Left ventricle myocardium inferior (tissue), 1 donor: ENCODE data around the gene ATP6V0B. TPM values are rescaled to one million over a fixed set of nuclear protein-coding genes. Genes with fewer than 3 reads are reported as not detected.

Source experiments
- DNase-seq: peaks from one replicate; pipeline ENCODE4 v3.0.0-alpha.2; 2020
- H3K27ac ChIP-seq: fragments of 200-600 bp; replicated peaks from 2 replicates; pipeline ENCODE4 v1.8.0; 2021
- H3K27me3 ChIP-seq: fragments of 200-600 bp; 2 replicates; pipeline ENCODE4 v1.8.0; 2021; ENCODE audit warnings: low read depth
- H3K36me3 ChIP-seq: fragments of 200-600 bp; 2 replicates; pipeline ENCODE4 v1.8.0; 2021
- H3K4me1 ChIP-seq: fragments of 200-600 bp; 2 replicates; pipeline ENCODE4 v1.8.0; 2021
- H3K4me3 ChIP-seq: fragments of 200-600 bp; 2 replicates; pipeline ENCODE4 v1.8.0; 2021; ENCODE audit warnings: mild to moderate bottlenecking, moderate library complexity
- H3K9me3 ChIP-seq: fragments of 200-600 bp; replicated peaks from 2 replicates; pipeline ENCODE4 v1.8.0; 2021
- intact Hi-C: fragments of 100-400 bp; cut with micrococcal nuclease; formaldehyde crosslinking; loops from one replicate; pipeline ENCODE4 v1.11.0; 2022
- total RNA-seq: library from RNA; stranded (reverse); fragmentation: NEBNext Ultra II Directional; extraction: Animal tissue kit (Norgen Biotek cat#: 25700); gene quantifications from one replicate; pipeline ENCODE4 v1.2.1, GENCODE V29; 2021
- TF ChIP-seq, protein P1 (sequence below): fragments of 200-600 bp; IDR thresholded peaks from 2 replicates; pipeline ENCODE4 v1.8.0; 2021; ENCODE audit warnings: antibody characterized with exemption, mild to moderate bottlenecking, borderline replicate concordance
- donor health status: DM: no; HTN: yes; CAD: no; lungs with severe emphysema.

ATP6V0B gene
- total RNA-seq, 1 donor from 2014 or later = 80.6 TPM

GRCh38 chr1:43994794-43995790 lies 20.3 kb downstream of the ATP6V0B start:
- TF ChIP-seq, protein P1, sequence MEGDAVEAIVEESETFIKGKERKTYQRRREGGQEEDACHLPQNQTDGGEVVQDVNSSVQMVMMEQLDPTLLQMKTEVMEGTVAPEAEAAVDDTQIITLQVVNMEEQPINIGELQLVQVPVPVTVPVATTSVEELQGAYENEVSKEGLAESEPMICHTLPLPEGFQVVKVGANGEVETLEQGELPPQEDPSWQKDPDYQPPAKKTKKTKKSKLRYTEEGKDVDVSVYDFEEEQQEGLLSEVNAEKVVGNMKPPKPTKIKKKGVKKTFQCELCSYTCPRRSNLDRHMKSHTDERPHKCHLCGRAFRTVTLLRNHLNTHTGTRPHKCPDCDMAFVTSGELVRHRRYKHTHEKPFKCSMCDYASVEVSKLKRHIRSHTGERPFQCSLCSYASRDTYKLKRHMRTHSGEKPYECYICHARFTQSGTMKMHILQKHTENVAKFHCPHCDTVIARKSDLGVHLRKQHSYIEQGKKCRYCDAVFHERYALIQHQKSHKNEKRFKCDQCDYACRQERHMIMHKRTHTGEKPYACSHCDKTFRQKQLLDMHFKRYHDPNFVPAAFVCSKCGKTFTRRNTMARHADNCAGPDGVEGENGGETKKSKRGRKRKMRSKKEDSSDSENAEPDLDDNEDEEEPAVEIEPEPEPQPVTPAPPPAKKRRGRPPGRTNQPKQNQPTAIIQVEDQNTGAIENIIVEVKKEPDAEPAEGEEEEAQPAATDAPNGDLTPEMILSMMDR = no peak
- no peak for DNase-seq
- H3K27ac ChIP-seq = no peak overlapping the region
- intact Hi-C loops = no loop called here
- H3K9me3 ChIP-seq = no peaks in the 10 kb centered on the region
- H3K36me3 ChIP-seq = no peaks in the 10 kb centered on the region
- H3K4me3 ChIP-seq = no peak overlapping the region
- no peaks in the 10 kb centered on the region for H3K27me3 ChIP-seq
- peaks cover 20% of the 10 kb centered on the region for H3K4me1 ChIP-seq

GRCh38 chr1:43995984-43996732 lies 21.4 kb downstream of the ATP6V0B start:
- H3K36me3 ChIP-seq = no peaks in the 10 kb centered on the region
- intact Hi-C loops = no loop called here
- H3K27me3 ChIP-seq = no peaks in the 10 kb centered on the region
- TF ChIP-seq, protein P1 = no peak
- H3K27ac ChIP-seq = no peak overlapping the region
- H3K4me1 ChIP-seq = peaks cover 12% of the 10 kb centered on the region
- no peaks in the 10 kb centered on the region for H3K9me3 ChIP-seq
- no peak for DNase-seq
- H3K4me3 ChIP-seq = no peak overlapping the region

- no peak for DNase-seq
- TF ChIP-seq, protein P1 = no peak
- peaks cover 3% of the 10 kb centered on the region for H3K27me3 ChIP-seq
- H3K36me3 ChIP-seq = no peaks in the 10 kb centered on the region
- H3K4me3 ChIP-seq = no peak overlapping the region
- no peak overlapping the region for H3K27ac ChIP-seq
- H3K9me3 ChIP-seq = no peaks in the 10 kb centered on the region
- intact Hi-C loops = no loop called here
- peaks cover 6% of the 10 kb centered on the region for H3K4me1 ChIP-seq
Observed at GRCh38 chr1:43996733-43997115, 22.0 kb downstream of the ATP6V0B start.

DNA sequence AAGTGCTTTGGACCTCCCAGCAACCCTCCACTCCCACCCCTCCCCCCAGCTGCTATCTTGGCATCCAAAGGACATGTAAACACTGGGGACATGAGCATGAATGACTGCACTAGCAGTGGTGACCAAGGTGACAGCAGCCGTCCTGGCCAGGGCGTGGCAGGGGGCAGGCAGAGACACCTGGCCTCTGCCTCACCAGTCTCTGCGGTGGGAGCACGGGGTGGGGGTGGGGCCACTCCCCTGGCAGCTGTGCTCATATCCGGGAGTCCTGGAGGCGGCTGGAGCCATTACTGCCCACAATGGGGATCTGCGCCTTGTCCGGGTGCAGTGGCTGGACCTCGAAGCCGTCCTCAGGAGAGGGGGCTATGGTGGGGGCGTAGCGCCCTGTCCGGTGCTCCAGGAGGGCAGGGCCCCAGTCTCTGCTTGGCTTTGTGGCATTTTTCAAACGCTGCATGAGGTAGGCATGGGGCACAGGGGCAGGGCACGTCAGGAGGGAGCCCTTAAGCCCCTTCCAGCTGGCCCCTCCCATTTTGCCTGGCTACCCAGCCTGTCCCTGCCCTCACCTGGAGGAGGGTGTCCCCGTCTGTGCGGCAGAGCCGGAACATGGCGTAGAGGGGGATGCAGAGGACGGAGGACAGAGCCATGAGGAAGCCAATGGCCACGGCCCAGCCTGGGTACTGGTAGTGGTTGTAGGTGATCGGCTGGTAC lies 22.7 kb downstream of the ATP6V0B start:
- no peaks in the 10 kb centered on the region for H3K9me3 ChIP-seq
- peaks cover 4% of the 10 kb centered on the region for H3K27me3 ChIP-seq
- TF ChIP-seq, protein P1 = no peak
- no peaks in the 10 kb centered on the region for H3K4me1 ChIP-seq
- no peaks in the 10 kb centered on the region for H3K36me3 ChIP-seq
- intact Hi-C loops = no loop called here
- DNase-seq = no peak
- no peak overlapping the region for H3K27ac ChIP-seq
- H3K4me3 ChIP-seq = no peak overlapping the region

- H3K4me1 ChIP-seq = no peaks in the 10 kb centered on the region
- H3K9me3 ChIP-seq = no peaks in the 10 kb centered on the region
- no peak overlapping the region for H3K27ac ChIP-seq
- intact Hi-C loops = no loop called here
- no peak overlapping the region for H3K4me3 ChIP-seq
- peaks cover 4% of the 10 kb centered on the region for H3K27me3 ChIP-seq
- TF ChIP-seq, protein P1 = no peak
- no peak for DNase-seq
- H3K36me3 ChIP-seq = no peaks in the 10 kb centered on the region
Observed at GRCh38 chr1:43998000-43998378, 23.2 kb downstream of the ATP6V0B start.
